GM18909 (cell line): Measurements from ENCODE around the gene PIP5K1A.

ENCODE experiments used
- ATAC-seq: cut with Tn5 transposase; IDR thresholded peaks from one replicate; pipeline ENCODE4 v1.9.1; 2021; ENCODE audit warnings: mild to moderate bottlenecking; ENCODE audit not compliant: unreplicated experiment, poor library complexity

PIP5K1A gene

GRCh38 chr1:151286619-151287340, 88.4 kb downstream of the PIP5K1A start:
- no peak for ATAC-seq

- no peak for ATAC-seq
These were observed 89.0 kb downstream of the PIP5K1A start for GRCh38 chr1:151287341-151287699.

GRCh38 chr1:151287767-151288500, 89.6 kb downstream of the PIP5K1A start:
- no peak for ATAC-seq

GRCh38 chr1:151288502-151288901, 90.2 kb downstream of the PIP5K1A start:
- ATAC-seq = no peak

GRCh38 chr1:151289080-151289935, 91.0 kb downstream of the PIP5K1A start:
- ATAC-seq = no peak

GRCh38 chr1:151289991-151290708, 91.8 kb downstream of the PIP5K1A start:
- no peak for ATAC-seq

- ATAC-seq = no peak
These were observed 92.5 kb downstream of the PIP5K1A start for GRCh38 chr1:151290709-151291303.

- ATAC-seq = no peak
These were observed 94.1 kb downstream of the PIP5K1A start for GRCh38 chr1:151292207-151293030.

- no peak for ATAC-seq
These were observed 94.7 kb downstream of the PIP5K1A start for GRCh38 chr1:151293093-151293492.

GRCh38 chr1:151294742-151295462, 96.5 kb downstream of the PIP5K1A start:
- ATAC-seq = no peak
